Activated B cell treated with CpG ODN at 0.5 μM for 24 hours (primary cell): Measurements from ENCODE around the gene UPK1A. TPM values are rescaled to one million over a fixed set of nuclear protein-coding genes. Genes with fewer than 3 reads are reported as not detected.

Experiments
- ATAC-seq: fragments of 200-7000 bp; cut with Tn5 transposase; one replicate; pipeline ENCODE4 v1.10.0; 2021; ENCODE audit warnings: low read depth, mild to moderate bottlenecking, moderate library complexity
- CTCF ChIA-PET: fragments of 350-600 bp; sonication (Branson Sonifier 250); formaldehyde crosslinking; loops from one replicate; lab custom pipeline; 2021; ENCODE audit warnings: antibody characterized with exemption; lab: Charles Lee
- POLR2A ChIA-PET: fragments of 350-600 bp; sonication (Branson Sonifier 250); formaldehyde crosslinking; loops from one replicate; lab custom pipeline; 2021; ENCODE audit warnings: antibody characterized with exemption; lab: Charles Lee
- DNase-seq: peaks from one replicate; pipeline ENCODE4 v3.0.0; 2022
- H3K27ac Mint-ChIP-seq: one replicate; pipeline ENCODE4 v1.8.0; 2020; ENCODE audit warnings: mixed read lengths
- H3K27me3 Mint-ChIP-seq: one replicate; pipeline ENCODE4 v1.8.0; 2021; ENCODE audit warnings: mixed read lengths
- H3K36me3 Mint-ChIP-seq: one replicate; pipeline ENCODE4 v1.8.0; 2021; ENCODE audit warnings: low read depth, mixed read lengths
- H3K4me1 Mint-ChIP-seq: one replicate; pipeline ENCODE4 v1.8.0; 2021; ENCODE audit warnings: mixed read lengths
- H3K4me3 Mint-ChIP-seq: one replicate; pipeline ENCODE4 v1.8.0; 2020; ENCODE audit warnings: mild to moderate bottlenecking, mixed read lengths
- H3K9me3 Mint-ChIP-seq: one replicate; pipeline ENCODE4 v1.8.0; 2020; ENCODE audit warnings: mixed read lengths
- CTCF ChIP-seq: fragments of 200-600 bp; IDR thresholded peaks from one replicate; pipeline ENCODE4 v1.8.0; 2022; ENCODE audit warnings: antibody characterized with exemption, mild to moderate bottlenecking
- intact Hi-C: fragments of 100-400 bp; cut with micrococcal nuclease; formaldehyde crosslinking; loops from one replicate; pipeline ENCODE4 v1.15.1; 2024
- total RNA-seq: library from RNA; stranded (reverse); gene quantifications from 2 replicates; pipeline ENCODE4 v1.2.3, GENCODE V29; 2022

The UPK1A gene
- total RNA-seq, 1 donor from 2014 or later = not detected

DNA sequence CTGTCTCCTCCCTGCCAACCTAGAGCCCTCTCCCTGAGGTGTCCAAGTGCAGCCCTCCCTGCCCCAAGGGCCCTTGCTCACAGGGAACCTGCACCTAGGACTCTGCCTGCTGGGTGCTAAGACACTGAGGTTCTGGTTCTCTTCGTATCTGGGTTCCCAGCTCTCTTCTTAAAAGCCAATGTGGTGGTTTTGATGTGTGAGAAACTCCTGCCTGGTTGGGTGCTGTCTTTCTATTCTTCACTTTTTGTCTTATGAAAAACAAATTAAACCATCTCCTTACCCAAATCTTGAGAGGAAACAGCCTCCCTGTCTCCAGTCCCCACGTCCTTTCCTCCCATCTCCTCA lies 47.2 kb downstream of the UPK1A start:
- Mint-ChIP-seq H3K4me1 (peaks cover 68% of the 10 kb centered on the region), H3K9me3 (no peaks in the 10 kb centered on the region), H3K27ac (peak overlapping the region; percentile 96), H3K4me3 (peak overlapping the region; percentile 93), H3K27me3 (no peaks in the 10 kb centered on the region), H3K36me3 (peaks cover 7% of the 10 kb centered on the region)
- POLR2A ChIA-PET = interaction anchor here (0.6 to 7.2 kb wide), 7 partner anchors 14 to 103 kb away, joined by 5 to 238 read pairs (median 7); partner anchors contain the start of genes COX6B1, IGFLR1, LIN37 and PSENEN
- no peak for DNase-seq
- CTCF ChIA-PET = interaction anchor here (5.7 kb wide), 1 partner anchor 17 kb away, joined by 57 read pairs; no protein-coding TSS in a partner anchor
- no peak for TF ChIP-seq CTCF
- intact Hi-C loops = loop anchor here (5.0 to 10.0 kb wide), 2 partner anchors 366 to 389 kb away; partner anchors contain the start of genes CD22 and FFAR1
- ATAC-seq = no peak

- no peak for TF ChIP-seq CTCF
- no peaks in the 10 kb centered on the region for H3K9me3 Mint-ChIP-seq
- DNase-seq (no peak), ATAC-seq (no peak)
- peak overlapping the region; percentile 93 for H3K4me3 Mint-ChIP-seq
- peak overlapping the region; percentile 96 for H3K27ac Mint-ChIP-seq
- intact Hi-C loops = loop anchor here (5.0 to 10.0 kb wide), 2 partner anchors 367 to 389 kb away; partner anchors contain the start of genes CD22 and FFAR1
- peaks cover 74% of the 10 kb centered on the region for H3K4me1 Mint-ChIP-seq
- ChIA-PET POLR2A (interaction anchor here (1.7 to 7.2 kb wide), 5 partner anchors 15 to 66 kb away, joined by 5 to 238 read pairs (median 29); partner anchors contain the start of genes COX6B1, IGFLR1, LIN37 and PSENEN), CTCF (interaction anchor here (1.4 to 5.7 kb wide), 3 partner anchors 12 to 21 kb away, joined by 5 to 57 read pairs (median 6); no protein-coding TSS in a partner anchor)
- H3K36me3 Mint-ChIP-seq = peaks cover 7% of the 10 kb centered on the region
- no peaks in the 10 kb centered on the region for H3K27me3 Mint-ChIP-seq
Observed at GRCh38 chr19:35713904-35714495, 47.7 kb downstream of the UPK1A start.

DNA sequence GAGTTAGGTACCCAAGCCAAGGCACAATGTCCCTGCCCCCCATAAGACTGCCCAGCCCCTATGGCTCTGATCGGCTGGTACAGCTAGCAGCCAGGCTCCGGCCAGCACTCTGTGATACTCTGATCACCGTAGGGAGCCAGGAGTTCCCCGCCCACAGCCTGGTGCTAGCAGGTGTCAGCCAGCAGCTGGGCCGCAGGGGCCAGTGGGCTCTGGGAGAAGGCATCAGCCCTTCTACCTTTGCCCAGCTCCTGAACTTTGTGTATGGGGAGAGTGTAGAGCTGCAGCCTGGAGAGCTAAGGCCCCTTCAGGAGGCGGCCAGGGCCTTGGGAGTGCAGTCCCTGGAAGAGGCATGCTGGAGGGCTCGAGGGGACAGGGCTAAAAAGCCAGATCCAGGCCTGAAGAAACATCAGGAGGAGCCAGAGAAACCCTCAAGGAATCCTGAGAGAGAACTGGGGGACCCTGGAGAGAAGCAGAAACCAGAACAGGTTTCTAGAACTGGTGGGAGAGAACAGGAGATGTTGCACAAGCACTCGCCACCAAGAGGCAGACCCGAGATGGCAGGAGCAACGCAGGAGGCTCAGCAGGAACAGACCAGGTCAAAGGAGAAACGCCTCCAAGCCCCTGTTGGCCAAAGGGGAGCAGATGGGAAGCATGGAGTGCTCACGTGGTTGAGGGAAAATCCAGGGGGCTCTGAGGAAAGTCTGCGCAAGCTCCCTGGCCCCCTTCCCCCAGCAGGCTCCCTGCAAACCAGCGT lies 48.5 kb downstream of the UPK1A start:
- ChIA-PET POLR2A (interaction anchor here (0.6 to 7.2 kb wide), 6 partner anchors 16 to 107 kb away, joined by 5 to 238 read pairs (median 18); partner anchors contain the start of genes COX6B1, IGFLR1, PSENEN and U2AF1L4), CTCF (interaction anchor here (1.4 to 5.7 kb wide), 3 partner anchors 13 to 22 kb away, joined by 5 to 57 read pairs (median 6); no protein-coding TSS in a partner anchor)
- Mint-ChIP-seq H3K9me3 (no peaks in the 10 kb centered on the region), H3K4me1 (peaks cover 80% of the 10 kb centered on the region), H3K27me3 (no peaks in the 10 kb centered on the region), H3K36me3 (peaks cover 11% of the 10 kb centered on the region), H3K4me3 (peak overlapping the region; percentile 93), H3K27ac (peak overlapping the region; percentile 97)
- no peak for ATAC-seq
- TF ChIP-seq CTCF = no peak
- intact Hi-C loops = loop anchor here (5.0 to 10.0 kb wide), 2 partner anchors 367 to 390 kb away; partner anchors contain the start of genes CD22 and FFAR1
- no peak for DNase-seq

GRCh38 chr19:35715355-35715809 lies 49.1 kb downstream of the UPK1A start:
- Mint-ChIP-seq H3K9me3 (no peaks in the 10 kb centered on the region), H3K4me1 (peaks cover 79% of the 10 kb centered on the region), H3K4me3 (peak overlapping the region; percentile 93), H3K36me3 (peaks cover 13% of the 10 kb centered on the region), H3K27me3 (no peaks in the 10 kb centered on the region), H3K27ac (peak overlapping the region; percentile 97)
- POLR2A ChIA-PET = interaction anchor here (1.7 to 7.2 kb wide), 4 partner anchors 16 to 67 kb away, joined by 5 to 238 read pairs (median 42); partner anchors contain the start of genes COX6B1, IGFLR1, PSENEN and U2AF1L4
- intact Hi-C loops = loop anchor here (10.0 kb wide), 1 partner anchor 391 kb away; the partner anchor contains the start of gene CD22
- DNase-seq (no peak), ATAC-seq (no peak)
- no peak for TF ChIP-seq CTCF
- CTCF ChIA-PET = interaction anchor here (1.4 to 5.7 kb wide), 4 partner anchors 13 to 23 kb away, joined by 5 to 57 read pairs (median 6); no protein-coding TSS in a partner anchor
